CD4-positive, alpha-beta T cell treated with Interleukin-4 for 4 hours (primary cell): ENCODE data around the gene SLC44A1.

ENCODE experiments used
- DNase-seq: peaks from one replicate; pipeline ENCODE4 v3.0.0-alpha.2; 2020

SLC44A1 gene

GRCh38 chr9:105441616-105442160 lies 197.2 kb downstream of the SLC44A1 start:
- DNase-seq: no peak

- no peak for DNase-seq
Observed at GRCh38 chr9:105443121-105443520, 198.7 kb downstream of the SLC44A1 start.

- no peak for DNase-seq
Observed at GRCh38 chr9:105444130-105444529, 199.7 kb downstream of the SLC44A1 start.

DNA sequence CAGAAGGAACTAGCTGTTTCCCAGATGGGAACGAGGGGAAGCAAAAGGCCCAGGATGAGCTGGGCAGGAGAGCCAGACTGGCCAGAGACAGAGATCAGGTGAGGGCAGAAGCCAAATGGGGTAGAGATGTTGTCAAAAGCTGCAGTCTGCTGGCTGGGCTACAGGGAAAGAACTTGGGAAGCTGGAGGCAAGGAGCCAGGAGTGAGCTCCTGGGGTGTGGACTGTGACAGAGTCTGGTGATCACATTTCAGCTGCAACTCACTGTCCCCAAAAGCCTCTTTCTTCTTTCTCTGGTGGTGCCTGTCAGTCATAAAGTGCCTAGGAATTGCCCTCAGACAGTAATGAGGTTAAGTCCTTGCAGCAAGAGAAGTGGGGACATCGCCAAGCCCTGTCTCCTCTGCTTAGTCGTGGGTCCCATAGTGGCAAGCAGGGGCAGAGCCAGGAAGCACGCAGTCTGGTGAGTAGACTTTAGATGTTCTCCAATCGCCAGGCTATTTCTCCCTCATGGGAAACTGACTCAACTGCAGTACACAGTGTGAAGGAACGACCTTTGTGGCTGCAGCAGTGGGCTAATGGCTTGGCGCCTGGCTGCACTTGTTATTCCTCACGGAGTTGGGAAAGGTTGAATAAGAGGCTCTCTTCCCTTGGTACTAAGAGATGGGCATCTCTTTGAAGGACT lies 200.9 kb downstream of the SLC44A1 start:
- no peak for DNase-seq

DNA sequence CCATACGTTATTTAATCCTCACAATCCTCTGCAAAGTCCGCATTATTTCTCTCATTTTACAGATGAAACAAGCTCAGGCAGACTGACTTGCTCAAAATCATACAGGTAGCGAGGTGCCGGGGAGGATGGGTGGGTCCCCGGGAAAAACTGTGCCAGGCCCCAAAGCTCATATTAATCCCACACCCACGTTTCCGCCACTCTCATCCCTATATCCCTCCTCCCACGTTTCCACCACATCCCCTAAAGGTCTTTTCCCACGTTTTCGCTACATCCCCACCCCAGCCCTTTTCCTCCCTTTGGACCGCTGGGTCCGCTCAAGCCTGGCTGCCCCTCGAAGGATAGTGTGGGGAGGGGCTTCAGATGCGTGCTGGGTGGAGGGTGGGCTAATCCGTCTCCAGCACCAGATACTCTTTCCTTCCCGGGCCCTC lies 202.9 kb downstream of the SLC44A1 start:
- no peak for DNase-seq

- DNase-seq: peak; percentile 85
Observed at GRCh38 chr9:105447814-105448812, 203.7 kb downstream of the SLC44A1 start, which contains the start of gene FSD1L. TSS of gene FSD1L (plus strand) at chr9:105448034. CDS start at chr9:105448221, 187 bp downstream.

GRCh38 chr9:105449081-105449480 lies 204.6 kb downstream of the SLC44A1 start:
- no peak for DNase-seq

DNA sequence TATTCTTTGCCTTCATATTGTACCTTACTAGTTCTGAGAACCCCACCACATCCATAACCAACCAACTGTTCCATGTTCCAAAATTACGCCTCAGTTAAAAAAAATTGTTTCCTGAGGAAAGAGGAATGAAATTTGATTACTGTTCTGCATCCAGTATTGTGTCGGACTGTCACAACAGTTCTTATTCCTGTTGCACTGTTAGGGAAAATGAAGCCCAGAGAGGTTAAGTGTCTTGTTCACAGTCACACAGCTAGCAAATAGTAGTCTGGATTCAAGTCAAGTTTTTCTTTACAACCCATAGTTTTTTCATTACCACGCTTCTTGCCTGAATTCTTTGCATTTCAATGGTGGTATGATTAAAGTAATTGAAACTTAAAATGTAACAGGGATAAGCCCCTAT lies 207.7 kb downstream of the SLC44A1 start:
- no peak for DNase-seq

GRCh38 chr9:105455836-105456475 lies 211.5 kb downstream of the SLC44A1 start:
- DNase-seq: no peak

- no peak for DNase-seq
Observed at GRCh38 chr9:105457560-105458294, 213.3 kb downstream of the SLC44A1 start.

GRCh38 chr9:105458404-105458803 lies 214.0 kb downstream of the SLC44A1 start:
- no peak for DNase-seq

DNA sequence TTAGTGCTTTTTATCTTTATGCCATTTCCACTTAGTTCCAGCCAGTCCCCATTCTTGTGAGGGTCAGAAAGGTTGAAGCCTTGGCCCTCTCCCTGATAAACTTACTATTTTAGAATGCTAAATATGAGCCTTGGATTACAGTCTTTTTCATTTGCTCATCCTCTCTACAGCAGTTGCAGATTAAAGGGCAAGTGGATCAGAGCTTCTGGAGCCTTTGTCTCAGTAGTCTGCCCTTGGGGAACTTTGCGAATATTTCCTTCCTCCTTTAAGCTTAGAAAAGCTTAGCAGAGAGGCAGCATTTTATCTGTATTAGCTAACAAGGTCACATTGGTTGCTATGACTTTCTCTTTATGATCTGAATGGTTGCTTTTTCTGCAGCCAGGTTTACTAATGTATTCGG lies 214.9 kb downstream of the SLC44A1 start:
- no peak for DNase-seq

DNA sequence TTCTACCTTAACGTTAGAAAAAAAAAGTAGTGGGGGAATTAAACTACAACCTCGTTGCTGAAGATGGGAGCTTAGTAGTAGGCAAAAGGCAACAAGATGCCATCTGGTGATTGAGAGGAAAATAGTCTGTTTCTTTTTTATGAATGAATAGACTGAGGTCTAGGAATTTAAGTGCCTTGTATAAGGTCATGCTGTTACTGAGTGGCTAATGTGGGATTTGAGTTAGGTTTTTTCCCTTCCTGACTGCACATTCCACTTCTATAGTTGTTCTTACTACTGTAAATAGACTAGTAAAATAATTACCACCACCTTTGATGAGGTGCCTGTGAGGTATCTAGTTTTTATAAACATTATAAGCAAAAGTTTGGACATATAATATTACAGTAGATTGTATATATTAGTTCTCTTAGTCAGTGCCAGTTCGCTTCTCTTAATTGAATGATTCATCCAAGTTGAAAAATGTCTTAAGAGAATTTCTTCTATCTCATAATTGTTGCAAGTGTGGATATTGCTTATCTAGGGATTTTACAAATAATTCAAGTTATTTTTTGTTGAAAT lies 222.5 kb downstream of the SLC44A1 start:
- DNase-seq: no peak

DNA sequence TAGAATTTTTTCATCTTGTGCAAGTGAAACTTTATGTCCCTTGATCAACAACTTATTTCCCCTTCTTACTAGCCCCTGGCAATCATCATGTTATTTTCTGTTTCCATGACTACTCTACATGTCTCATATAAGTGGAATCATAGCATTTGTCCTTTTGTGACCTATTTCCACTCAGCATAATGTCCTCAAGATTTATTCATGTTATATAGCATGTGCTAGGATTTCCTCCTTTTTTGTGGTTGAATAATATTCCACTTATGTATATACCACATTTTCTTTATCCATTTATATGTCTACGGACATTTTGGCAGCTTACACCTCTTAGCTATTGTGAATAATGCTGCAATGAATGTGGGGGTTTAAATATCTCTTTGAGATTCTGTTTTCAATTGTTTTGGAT lies 224.4 kb downstream of the SLC44A1 start:
- DNase-seq: no peak

DNA sequence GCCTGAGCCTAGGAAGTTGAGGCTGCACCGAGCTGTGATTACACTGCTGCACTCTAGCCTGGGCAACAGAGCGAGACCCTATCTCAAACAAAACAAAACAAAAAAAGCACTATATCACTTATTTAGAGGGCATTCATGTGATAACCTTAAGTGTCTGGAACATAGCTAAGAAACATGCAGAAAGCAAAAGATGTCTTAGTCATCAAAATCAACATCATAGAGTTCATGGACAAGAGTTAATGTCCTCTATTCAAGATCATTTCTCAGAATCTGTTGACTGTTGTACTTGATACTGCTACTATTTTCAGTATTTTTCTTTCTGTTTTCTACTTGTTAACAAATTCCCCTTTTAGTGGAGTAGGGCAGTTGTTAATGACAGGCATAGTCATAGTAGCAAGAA lies 228.8 kb downstream of the SLC44A1 start:
- no peak for DNase-seq

DNA sequence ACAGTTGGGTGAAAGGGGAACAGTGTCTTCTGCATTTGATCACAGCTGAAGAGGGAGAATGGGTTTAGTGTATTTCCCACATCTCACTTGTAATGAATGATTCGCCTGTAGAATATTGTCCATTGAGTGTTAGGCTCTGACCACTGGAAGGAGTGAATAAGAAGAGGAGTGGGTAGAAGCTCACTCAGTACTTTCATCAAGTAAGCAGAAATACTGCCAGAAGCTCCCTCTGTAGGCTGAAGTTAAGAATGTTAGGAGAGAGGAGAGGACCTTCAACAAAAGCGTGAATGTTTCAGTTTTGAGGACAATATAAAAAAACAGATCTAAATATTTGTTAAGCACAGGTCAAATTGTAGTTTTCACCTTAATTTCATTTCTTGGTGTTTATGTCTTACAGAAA lies 230.9 kb downstream of the SLC44A1 start:
- DNase-seq: no peak

GRCh38 chr9:105479846-105480245 lies 235.4 kb downstream of the SLC44A1 start:
- no peak for DNase-seq

GRCh38 chr9:105483618-105484017 lies 239.2 kb downstream of the SLC44A1 start:
- no peak for DNase-seq

- DNase-seq: no peak
Observed at GRCh38 chr9:105484226-105484625, 239.8 kb downstream of the SLC44A1 start.

DNA sequence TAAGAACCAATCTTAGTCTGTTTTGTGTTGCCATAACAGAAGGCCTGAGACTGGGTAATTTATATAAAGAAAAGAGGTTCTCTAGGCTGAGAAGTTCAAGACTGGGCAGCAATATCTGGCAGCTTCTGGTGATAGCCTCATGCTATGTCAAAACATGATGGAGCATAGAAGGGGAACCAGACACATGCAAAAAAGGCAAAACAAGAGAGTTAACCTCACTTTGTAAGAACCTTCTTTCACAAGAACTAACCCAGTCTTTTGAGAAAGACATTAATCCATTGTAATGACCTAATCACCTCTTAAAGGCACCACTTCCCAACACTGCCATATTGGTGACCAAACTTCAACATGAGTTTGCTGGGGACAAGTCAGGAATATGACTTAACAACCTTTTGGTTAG lies 240.7 kb downstream of the SLC44A1 start:
- no peak for DNase-seq
